NCI-H146 treated with DMSO at 0.1 percent for 48 hours (cell line): ENCODE data around the gene RASGRF2.

Experiments
- DNase-seq: peaks from one replicate; lab custom pipeline; 2025; ENCODE audit not compliant: unreplicated experiment; lab: John Stamatoyannopoulos, UW

RASGRF2 gene

DNA sequence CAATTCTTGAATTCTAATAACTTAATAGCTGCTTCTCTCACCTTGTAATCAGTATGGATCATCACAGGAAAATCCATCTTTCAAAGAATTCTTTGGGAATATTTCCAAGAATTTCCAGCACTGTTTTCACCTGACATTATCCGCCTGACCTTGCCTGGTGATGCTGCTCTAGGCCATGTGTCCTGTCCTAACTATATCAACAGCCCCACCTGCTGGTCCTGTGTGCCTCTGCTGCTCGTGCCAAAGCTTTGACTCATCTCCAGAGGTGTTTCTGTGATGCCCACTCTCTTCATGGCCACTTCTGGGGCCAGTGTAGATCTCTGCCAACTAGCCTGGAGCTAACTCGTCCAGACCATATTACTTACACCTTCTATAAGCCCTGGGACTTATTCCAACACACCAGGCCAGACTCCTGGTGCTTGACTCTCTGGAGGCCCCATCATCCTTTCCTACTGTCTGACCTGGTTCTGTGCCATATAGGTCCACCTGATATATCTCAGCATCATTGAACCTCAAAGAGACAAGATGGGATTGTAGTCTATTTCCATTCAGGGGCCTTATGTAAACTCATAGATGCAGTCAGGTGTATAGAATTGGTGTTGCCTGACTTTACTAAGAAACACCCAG, 205.4 kb downstream of the RASGRF2 start:
- peak; percentile 27 for DNase-seq

DNA sequence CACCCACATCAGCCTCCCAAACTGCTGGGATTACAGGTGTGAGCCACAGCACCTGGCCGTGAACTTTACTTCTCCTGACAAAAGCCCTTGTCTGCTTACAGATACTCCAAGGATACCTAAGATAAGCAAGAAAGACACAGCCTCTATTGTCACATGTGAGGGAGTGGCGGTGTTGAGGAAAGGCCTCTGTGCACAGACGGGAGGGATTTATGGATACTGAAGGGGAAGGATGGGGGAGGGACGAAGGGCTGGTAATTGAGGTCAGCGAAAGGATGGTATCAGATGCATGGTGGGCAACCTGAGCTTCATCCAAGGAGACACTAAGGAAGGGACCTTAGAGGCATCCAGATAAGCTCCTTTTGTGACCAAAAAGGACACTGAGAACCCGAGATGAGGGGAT, 206.3 kb downstream of the RASGRF2 start:
- no peak for DNase-seq

DNA sequence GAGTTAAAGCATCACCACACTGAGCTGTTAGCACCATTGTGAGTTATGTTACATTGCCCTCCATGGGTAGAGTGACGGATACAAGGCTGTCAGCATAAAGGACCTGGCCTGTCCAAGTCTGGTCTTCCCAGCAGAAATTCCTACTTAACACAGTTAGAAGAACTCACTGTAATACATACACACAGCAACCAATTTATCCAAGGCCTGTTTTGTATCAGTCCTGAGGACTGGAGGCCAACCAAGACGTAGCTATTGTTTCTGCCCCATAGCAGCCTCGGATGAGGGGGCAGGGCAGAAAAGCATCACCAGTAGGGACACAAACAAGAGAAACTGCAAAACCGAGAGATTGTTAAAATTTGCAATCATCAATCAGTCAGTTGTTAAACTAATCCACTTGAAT, 206.9 kb downstream of the RASGRF2 start:
- DNase-seq = no peak

DNA sequence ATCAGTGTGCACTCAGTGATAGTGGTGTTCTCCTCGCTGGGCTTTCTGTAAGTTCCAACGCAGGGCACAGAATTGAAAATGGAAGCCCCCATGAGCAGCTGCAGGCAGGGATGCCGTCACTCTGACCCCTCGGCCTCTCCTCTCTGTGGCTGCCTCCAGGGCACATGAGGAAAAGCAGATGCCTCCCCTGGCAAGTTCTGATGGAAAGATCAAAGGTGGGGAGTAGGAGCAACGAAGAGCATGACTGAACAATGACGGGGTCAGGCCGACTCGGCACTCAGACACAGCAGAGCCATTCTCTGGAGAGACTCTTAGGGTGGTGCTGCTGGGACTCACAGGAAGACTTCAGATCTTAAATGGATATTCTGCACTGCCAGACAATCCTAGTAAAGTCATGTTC, 207.4 kb downstream of the RASGRF2 start:
- no peak for DNase-seq

- no peak for DNase-seq
These were observed 209.8 kb downstream of the RASGRF2 start for GRCh38 chr5:81169924-81170323.

GRCh38 chr5:81171769-81172168, 211.6 kb downstream of the RASGRF2 start:
- peak; percentile 39 for DNase-seq

DNA sequence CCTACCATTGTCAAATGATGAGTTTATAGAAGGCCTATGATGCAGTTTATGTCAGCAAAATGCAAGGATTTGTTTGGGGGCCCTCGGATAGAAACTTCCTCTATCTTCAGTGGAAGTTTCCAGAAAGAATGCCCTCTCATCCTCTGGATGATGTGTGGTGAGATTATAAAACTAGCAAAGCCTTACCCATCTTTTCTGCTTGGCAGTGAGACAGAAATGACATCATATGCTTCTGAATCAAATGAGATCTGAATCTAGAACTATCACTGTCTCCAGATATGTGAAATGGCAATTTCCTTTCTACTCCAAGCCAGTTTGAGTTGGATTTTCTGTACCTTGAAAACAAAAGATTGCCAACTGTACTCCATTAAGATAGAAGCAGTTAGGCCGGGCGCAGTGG, 212.5 kb downstream of the RASGRF2 start:
- no peak for DNase-seq

GRCh38 chr5:81177061-81177460, 216.9 kb downstream of the RASGRF2 start:
- DNase-seq = no peak

DNA sequence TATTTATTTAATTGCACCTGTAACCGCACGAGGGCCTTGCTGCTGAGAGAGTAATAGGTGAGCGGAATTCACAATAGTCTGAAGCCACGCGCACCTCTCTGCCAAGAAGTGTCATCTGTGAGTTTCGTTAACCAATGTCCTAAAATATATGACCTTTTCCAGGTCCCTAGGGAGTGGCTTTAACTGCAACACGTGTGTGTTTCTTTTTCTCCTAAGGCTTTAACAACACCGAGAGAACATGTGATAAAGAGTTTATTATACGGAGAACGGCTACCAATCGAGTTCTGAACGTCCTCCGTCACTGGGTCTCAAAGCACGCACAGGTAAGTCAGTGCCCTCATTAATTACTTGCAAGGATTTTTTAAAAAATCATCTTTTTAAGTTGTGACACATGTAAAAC, 219.8 kb downstream of the RASGRF2 start:
- no peak for DNase-seq

- no peak for DNase-seq
These were observed 220.8 kb downstream of the RASGRF2 start for GRCh38 chr5:81180780-81181460.

GRCh38 chr5:81181576-81182316, 221.6 kb downstream of the RASGRF2 start:
- no peak for DNase-seq

- DNase-seq = no peak
These were observed 222.5 kb downstream of the RASGRF2 start for GRCh38 chr5:81182396-81183390.

- peak; percentile 72 for DNase-seq
These were observed 223.9 kb downstream of the RASGRF2 start for GRCh38 chr5:81183811-81184748.

- no peak for DNase-seq
These were observed 224.6 kb downstream of the RASGRF2 start for GRCh38 chr5:81184749-81185110.

- no peak for DNase-seq
These were observed 227.7 kb downstream of the RASGRF2 start for GRCh38 chr5:81187885-81188284.

DNA sequence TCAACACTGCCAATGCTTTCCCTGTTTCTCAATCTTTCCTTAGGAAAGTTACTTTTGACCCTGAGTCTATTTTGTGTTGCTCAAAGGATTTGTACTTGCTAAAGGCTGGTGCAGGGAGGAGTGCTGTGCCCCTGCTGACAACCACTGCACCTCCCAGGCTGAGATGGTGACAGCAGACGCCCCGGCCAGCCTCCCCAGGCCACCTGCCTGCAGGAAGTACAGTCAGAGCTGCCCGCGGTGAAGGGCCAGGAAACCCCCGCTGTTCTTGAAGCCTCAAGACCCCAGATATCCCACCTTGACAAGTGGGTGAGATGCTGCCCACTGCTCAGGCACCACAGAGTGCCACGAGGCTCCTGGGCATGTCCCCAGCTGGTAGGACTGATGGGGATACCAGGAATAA, 228.8 kb downstream of the RASGRF2 start:
- DNase-seq = no peak

- no peak for DNase-seq
These were observed 229.8 kb downstream of the RASGRF2 start for GRCh38 chr5:81189875-81190498.

- no peak for DNase-seq
These were observed 231.7 kb downstream of the RASGRF2 start for GRCh38 chr5:81191726-81192372.

DNA sequence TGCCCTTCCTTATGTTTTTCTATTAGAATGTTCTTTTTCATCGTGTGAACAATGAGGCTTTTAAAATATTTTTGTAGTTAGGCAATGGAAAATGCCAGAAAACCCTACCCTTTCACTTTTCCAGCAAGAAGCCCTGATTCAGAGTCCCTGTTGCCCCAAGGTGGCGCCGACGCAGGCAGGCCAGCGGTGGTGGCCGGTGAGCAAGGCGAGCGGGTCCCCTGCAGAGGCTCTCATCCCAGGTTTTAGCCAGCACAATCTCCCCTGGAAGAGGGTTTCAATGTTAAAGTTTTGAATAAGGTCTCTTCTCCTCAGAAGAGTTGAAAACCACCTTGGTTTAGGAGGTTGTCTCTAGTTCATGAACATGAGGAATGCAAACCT, 232.2 kb downstream of the RASGRF2 start:
- DNase-seq = no peak
